Measurements from ENCODE around the gene RARS2. TPM values are rescaled to one million over a fixed set of nuclear protein-coding genes. Genes with fewer than 3 reads are reported as not detected.

Gene RARS2
- total and polyA plus RNA-seq, 2 donors (not counting 3 experiments of a cell fraction or from before 2014, with no cell fraction given), result 7.4 to 33.7 TPM

GRCh38 chr6:87628881-87629280, 39.1 kb upstream of the RARS2 start:
- BruUV-seq (replicated peaks), result no TSS peak
- Histone ChIP-seq H3K9me1 (replicated peaks; ENCODE audit: control insufficient read depth, extremely low read depth, insufficient read depth, low read length) (no peaks in the 10 kb centered on the region), H3K79me2 (ENCODE audit: control insufficient read depth, insufficient read depth, low read length) (no peaks in the 10 kb centered on the region), H3K4me2 (ENCODE audit: insufficient read depth, low read length) (no peak overlapping the region), H2AFZ (ENCODE audit: low read depth, low read length) (no peak overlapping the region), H3K36me3 (ENCODE audit: control insufficient read depth in 2 of 2, extremely low read depth in 1 of 2, insufficient read depth in 2 of 2, low read length in 2 of 2) (no peaks in the 10 kb centered on the region), H3K4me1 (ENCODE audit: control insufficient read depth, extremely low read depth, insufficient read depth, low read length) (no peaks in the 10 kb centered on the region), H3K27me3 (ENCODE audit: control insufficient read depth in 2 of 2, insufficient read depth in 2 of 2, low read length in 2 of 2) (no peaks in the 10 kb centered on the region), H4K20me1 (replicated peaks; ENCODE audit: control insufficient read depth, extremely low read depth, insufficient read depth, low read length) (no peaks in the 10 kb centered on the region), H3K9me3 (replicated peaks; ENCODE audit: control insufficient read depth, insufficient read depth, low read length) (no peaks in the 10 kb centered on the region), H3K9ac (replicated peaks; ENCODE audit: extremely low read depth, insufficient read depth, low read length) (no peak overlapping the region), H3K27ac (ENCODE audit: insufficient read depth, low read depth, low read length) (no peak overlapping the region), H3K4me3 (replicated peaks in 1 of 3; ENCODE audit: insufficient read depth in 1 of 3, low read depth in 1 of 3, low read length in 3 of 3) (no peak overlapping the region)
- intact Hi-C loops (cut with micrococcal nuclease) (no loop called here), dilution Hi-C loops (cut with MboI; ENCODE audit: extremely low pct_ligation_motif_present, low sequenced_read_pairs) (no loop called here)
- TF ChIP-seq GATA2 (IDR thresholded peaks at IDR 0.05; ENCODE audit: insufficient read depth, insufficient read length, low read depth, low read length) (no peak), CTCF (IDR thresholded peaks at IDR 0.05; ENCODE audit: extremely low read depth in 1 of 2, insufficient read depth in 1 of 2, low read depth in 1 of 2, low read length in 2 of 2) (no peak), MAX (IDR thresholded peaks at IDR 0.05; ENCODE audit: insufficient read depth, insufficient read length) (no peak), FOS (IDR thresholded peaks at IDR 0.05; ENCODE audit: borderline replicate concordance, insufficient read depth, low read length) (no peak), EZH2 (IDR thresholded peaks at IDR 0.05; ENCODE audit: borderline replicate concordance, low read depth, low read length, severe bottlenecking) (no peak), JUN (IDR thresholded peaks at IDR 0.05; ENCODE audit: borderline replicate concordance, insufficient read depth, insufficient read length, low read depth) (no peak), MYC (IDR thresholded peaks at IDR 0.05; ENCODE audit: low read depth, low read length) (no peak), POLR2AphosphoS5 (IDR thresholded peaks at IDR 0.05; ENCODE audit: insufficient read depth, low read depth, low read length) (no peak), POLR2A (IDR thresholded peaks at IDR 0.05; ENCODE audit: low read depth, low read length) (no peak)
- ChIA-PET CTCF (interaction anchor here (2.7 kb wide), 1 partner anchor 8 kb away, joined by 8 read pairs; no protein-coding TSS in a partner anchor), POLR2A (no interaction called here)
- FAIRE-seq (no peak), DNase-seq (ENCODE audit: low read depth, low spot score) (no peak)
